Measurements from ENCODE around the gene DCAF15.
"Not testable (repeated sequence)": the region's sequence is repeated elsewhere in the genome, so short reads cannot be mapped to it uniquely, and the experiment has no call there.

DCAF15 gene

DNA sequence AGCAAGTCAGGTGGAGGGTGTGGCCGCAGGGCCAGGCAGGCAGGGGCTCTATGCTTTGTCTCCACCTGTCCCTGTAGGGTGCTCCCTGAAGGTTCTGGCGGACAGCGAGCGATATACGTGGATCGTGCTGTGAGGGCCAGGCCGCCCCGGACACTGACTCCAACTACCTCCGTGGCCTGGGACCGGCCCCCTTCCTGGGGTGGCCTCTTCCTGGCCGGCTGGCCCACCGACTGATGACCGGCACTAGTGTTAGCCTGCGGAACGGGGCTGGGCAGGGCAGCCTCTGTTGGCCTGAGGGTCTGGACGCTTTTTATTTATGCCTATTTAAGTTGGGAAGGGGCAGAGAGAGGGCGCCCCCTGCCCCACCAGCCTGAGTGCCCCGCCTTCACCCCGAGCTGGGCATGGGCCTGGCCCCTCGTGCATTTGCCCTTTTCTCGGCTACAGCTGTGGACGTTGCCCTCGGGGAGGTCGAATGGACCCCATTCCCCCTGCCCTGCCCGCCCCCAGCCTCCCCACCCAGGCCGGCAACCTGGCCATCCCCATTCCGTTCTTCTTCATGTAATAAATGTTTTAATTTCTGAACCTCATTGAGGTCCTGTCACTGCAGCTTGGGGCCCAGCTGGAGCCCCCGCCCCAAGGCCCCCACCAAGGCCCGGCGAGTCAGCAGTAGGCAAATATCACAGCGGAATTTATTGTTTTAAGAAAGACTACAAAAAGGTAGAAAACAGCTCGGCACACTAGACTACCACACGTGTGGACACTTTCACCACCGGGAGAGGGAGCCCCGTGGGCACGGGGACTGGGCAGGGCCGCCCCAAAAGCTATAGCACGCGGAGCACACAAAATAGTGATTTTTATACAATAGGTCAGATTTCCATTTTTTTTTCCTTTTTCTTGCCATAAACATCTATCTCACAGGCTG is 8.8 kb downstream of the DCAF15 start:
- DNase-seq: no peak

GRCh38 chr19:13961826-13962698 is 9.8 kb downstream of the DCAF15 start:
- no peak for DNase-seq

GRCh38 chr19:13962699-13963602 is 10.6 kb downstream of the DCAF15 start:
- no peak for DNase-seq

DNA sequence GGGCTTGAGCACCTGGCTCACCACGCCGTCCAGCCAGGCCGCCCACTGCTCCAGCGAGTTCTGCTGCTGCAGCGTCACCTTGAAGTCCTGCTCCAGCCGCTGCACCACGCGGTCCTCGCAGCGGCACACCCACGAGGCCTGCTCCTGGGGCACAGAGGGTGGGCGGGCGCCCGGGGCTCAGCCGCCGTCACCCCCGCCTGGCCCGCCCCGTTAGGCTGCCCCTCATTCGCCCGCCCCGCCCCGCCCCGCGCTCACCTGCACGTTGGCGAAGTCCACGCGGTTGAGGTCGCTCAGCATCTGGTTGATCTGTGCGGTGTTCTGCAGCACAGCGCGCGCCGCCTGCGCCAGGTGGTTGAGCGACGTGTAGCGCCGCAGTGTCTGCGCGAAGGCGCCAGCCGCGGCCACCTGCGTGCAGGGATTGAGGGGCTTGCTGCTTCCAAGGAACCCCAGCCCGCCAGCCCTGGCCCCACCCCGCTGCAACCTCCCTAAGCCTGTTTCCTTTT is 11.3 kb downstream of the DCAF15 start:
- no peak for DNase-seq

DNA sequence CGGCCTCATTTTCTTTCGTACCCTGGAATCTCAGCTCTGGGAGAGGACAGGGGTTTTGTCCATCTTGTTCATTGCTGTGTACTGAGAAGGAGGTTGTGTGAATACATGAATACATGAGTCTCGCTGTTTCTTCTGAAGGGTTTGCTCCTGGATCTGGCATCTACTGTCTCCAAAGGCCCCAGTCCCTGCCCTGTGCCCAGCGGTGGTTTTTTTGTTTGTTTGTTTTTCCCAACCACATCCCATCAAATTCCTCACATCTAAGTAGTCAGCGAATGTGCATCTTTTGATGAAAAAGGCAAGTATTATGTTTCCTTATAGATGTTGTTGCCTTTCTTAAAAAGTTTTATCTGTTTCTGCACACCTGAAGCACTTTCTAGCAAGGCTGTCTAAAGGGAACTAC is 12.5 kb downstream of the DCAF15 start:
- DNase-seq: no peak

GRCh38 chr19:13965377-13965896 is 13.1 kb downstream of the DCAF15 start:
- no peak for DNase-seq

- DNase-seq: no peak
These were observed 13.8 kb downstream of the DCAF15 start for GRCh38 chr19:13965926-13966683.

- DNase-seq: no peak
These were observed 14.4 kb downstream of the DCAF15 start for GRCh38 chr19:13966684-13967128.

- not testable (repeated sequence) for DNase-seq
These were observed 14.9 kb downstream of the DCAF15 start for GRCh38 chr19:13967206-13967605.

DNA sequence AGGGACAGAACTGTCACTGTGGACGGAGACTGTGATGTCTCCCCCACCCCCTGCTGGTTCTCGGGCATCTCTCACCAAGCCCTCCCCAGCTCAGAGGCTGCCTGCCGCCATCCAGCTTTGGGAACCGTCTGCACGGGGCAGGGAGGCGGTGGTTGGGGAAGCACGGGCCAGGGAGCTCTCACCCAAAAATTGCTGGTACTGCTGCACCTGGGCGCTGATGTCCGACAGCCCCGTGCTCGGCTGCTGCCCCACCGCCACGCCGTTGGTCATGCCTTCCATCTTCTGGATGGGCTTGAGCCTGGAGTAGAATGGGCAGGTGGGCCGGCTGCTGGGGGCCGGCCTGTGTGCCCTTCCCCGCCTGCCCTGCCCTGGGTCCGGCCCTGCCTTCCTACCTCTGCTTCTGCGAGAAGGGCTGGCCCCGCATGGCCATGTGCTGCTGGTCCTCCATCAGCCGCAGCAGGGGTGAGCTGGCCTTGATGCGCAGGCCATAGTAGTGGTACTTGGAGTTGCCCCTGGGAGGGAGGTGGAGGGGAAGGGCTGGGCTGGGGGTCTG is 16.1 kb downstream of the DCAF15 start:
- DNase-seq: no peak

- DNase-seq: no peak
These were observed 16.7 kb downstream of the DCAF15 start for GRCh38 chr19:13968999-13969398.

DNA sequence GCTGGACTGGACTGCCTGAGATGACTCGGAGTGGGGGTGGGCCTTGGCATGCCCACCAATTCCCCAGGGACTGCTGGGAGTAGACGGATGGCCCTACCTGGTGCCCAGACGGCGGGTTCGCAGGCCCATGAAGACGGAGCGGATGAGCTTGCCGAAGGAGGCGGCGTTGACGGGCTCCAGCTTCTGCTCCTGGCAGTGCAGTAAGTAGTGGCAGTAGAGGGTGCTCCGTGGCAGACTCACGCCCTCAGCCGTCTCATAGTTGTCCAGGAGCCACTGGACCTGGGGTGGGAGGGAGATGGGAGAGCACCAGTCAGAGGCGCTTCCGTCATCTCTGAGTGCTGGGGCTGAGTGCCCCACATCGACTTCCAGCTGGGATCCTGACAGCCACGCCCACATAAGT is 17.6 kb downstream of the DCAF15 start:
- DNase-seq: no peak

DNA sequence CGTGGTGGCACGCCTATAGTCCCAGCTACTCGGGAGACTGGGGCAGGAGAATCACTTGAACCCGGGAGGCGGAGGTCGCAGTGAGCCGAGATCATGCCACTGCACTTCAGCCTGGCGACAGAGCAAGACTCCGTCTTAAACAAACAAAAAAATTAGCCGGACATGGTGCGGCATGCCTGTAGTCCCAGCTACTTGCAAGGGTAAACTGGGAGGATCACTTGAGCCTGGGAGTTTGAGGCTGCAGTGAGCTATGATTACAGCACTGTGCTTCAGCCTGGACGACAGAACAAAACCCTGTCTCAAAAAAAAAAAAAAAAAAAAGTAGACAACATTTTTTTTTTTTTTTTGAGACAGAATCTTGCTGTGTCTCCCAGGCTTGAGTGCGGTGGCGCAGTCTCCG is 19.6 kb downstream of the DCAF15 start:
- DNase-seq: not testable (repeated sequence)

GRCh38 chr19:13972368-13973155 is 20.3 kb downstream of the DCAF15 start:
- no peak for DNase-seq

DNA sequence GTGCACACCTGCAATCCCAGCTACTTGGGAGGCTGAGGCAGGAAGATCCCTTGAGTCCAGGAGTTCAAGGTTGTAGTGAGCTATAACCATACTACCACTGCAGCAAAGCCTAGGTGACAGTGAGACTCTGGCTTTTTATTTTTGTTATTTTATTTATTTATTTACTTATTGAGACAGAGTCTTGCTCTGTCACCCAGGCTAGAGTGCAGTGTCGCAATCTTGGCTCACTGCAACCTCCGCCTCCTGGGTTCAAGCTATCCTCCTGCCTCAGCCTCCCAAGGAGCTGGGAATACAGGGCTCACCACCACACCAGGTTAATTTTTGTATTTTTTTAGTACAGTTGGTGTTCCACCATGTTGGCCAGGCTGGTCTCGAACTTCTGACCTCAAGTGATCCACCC is 21.2 kb downstream of the DCAF15 start:
- DNase-seq: not testable (repeated sequence)

DNA sequence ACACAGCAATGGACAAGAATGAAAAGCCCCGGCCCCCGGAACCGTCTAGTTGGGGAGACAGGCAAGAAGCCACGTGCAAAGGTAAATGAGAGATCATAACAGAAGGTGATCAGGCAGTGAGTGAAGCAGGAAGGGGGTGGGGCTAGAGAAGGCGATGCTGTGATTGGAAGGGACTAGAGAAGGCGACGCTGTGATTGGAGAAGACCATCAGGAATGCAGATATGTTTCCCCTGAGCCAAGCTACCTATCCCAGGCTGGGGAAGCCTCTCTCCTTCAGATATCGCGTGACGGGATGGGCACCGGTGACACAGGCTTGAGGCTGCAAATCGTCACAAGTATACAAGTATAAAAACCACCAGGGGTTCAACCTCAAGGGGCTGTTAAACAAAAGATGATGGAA is 21.8 kb downstream of the DCAF15 start:
- peak; percentile 40 for DNase-seq

DNA sequence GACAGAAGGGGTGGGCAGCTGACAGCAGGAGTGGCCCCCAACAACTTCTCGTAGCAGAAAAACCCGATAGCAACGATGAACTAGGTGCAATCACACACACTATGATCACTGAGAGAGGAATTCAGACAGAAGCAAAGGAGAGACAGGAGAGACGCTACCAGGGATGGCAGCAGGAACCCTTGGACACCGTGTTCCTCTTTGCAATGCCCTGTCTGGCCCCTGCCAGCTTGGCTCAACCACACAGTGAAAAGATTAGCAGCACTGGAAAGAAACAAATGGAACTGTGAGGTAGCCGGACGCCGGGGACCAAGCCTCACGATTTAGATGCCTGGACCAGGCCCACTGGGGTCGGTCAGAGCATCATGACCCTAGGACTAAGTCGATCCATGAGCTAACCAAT is 23.6 kb downstream of the DCAF15 start:
- DNase-seq: no peak

GRCh38 chr19:13976446-13976845 is 24.1 kb downstream of the DCAF15 start:
- DNase-seq: no peak

DNA sequence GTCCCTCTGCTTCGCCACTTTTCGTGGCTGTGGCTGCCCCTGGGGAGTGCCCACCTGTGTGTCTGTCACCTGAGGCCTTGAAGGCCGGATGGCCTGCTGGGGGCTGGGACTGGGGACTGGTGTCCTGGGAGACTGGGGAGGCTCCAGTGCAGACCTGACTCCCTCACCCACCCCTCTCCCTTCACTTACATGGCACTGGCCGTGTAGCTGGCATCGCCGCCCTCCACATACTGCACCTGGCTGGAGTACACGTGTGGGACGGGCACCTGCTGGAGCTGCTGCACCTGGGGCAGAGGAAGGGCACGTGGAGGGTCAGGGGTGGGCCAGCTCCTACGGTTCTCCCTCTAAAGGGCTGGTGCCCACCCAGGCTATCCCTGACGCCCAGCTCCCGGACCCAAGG is 25.5 kb downstream of the DCAF15 start:
- DNase-seq: no peak

Data from CD4-positive, alpha-beta T cell treated with Interleukin-15 for 1 hour (primary cell).